Neural cell (in vitro differentiated cells): Measurements from ENCODE around the gene C2CD3. TPM values are rescaled to one million over a fixed set of nuclear protein-coding genes. Genes with fewer than 3 reads are reported as not detected.
"Not testable (repeated sequence)": the region's sequence is repeated elsewhere in the genome, so short reads cannot be mapped to it uniquely, and the experiment has no call there.

Experiments
- H2AFZ ChIP-seq: fragments of 200-600, 300-800 bp; sonication (generic), shearing (Covaris generic); 2 replicates; pipeline ENCODE4 v1.6.0; 2014; ENCODE audit warnings: low read depth, mild to moderate bottlenecking, antibody characterized with exemption, low read length, moderate library complexity
- H3F3A ChIP-seq: fragments of 200-600 bp; shearing (Covaris generic); 2 replicates; pipeline ENCODE4 v1.6.1; 2016; ENCODE audit warnings: mild to moderate bottlenecking, moderate library complexity, mixed read lengths, antibody characterized with exemption, low read length; ENCODE audit not compliant: insufficient read depth, poor library complexity, severe bottlenecking
- H3K27ac ChIP-seq: fragments of 200-600, 300-800 bp; sonication (generic), shearing (Covaris generic); 2 replicates; pipeline ENCODE4 v1.5.1; 2014; ENCODE audit warnings: mild to moderate bottlenecking, low read length, moderate library complexity
- H3K27me3 ChIP-seq: fragments of 300-800, 200-600 bp; sonication (generic), shearing (Covaris generic); 2 replicates; pipeline ENCODE4 v1.6.0; 2014; ENCODE audit warnings: mild to moderate bottlenecking, low read depth, low read length, moderate library complexity; ENCODE audit not compliant: insufficient read depth
- H3K36me3 ChIP-seq: fragments of 300-800, 200-600 bp; sonication (generic), shearing (Covaris generic); 2 replicates; pipeline ENCODE4 v1.5.1; 2014; ENCODE audit warnings: mild to moderate bottlenecking, antibody characterized with exemption, low read length, moderate library complexity; ENCODE audit not compliant: insufficient read depth
- H3K4me2 ChIP-seq: fragments of 300-800, 200-600 bp; sonication (generic), shearing (Covaris generic); 2 replicates; pipeline ENCODE4 v1.6.0; 2014; ENCODE audit warnings: mild to moderate bottlenecking, low read length
- H3K4me3 ChIP-seq: fragments of 300-800, 200-600 bp; sonication (generic), shearing (Covaris generic); 2 replicates; pipeline ENCODE4 v1.5.1; 2014; ENCODE audit warnings: mild to moderate bottlenecking, low read length, moderate library complexity
- H3K79me2 ChIP-seq: fragments of 200-600 bp; shearing (Covaris generic); replicated peaks from 2 replicates; pipeline ENCODE4 v1.6.0; 2014; ENCODE audit warnings: mild to moderate bottlenecking, low read length, moderate library complexity; ENCODE audit not compliant: insufficient read depth
- H3K9ac ChIP-seq: fragments of 300-800, 200-600 bp; sonication (generic), shearing (Covaris generic); 2 replicates; pipeline ENCODE4 v1.6.1; 2016; ENCODE audit warnings: mild to moderate bottlenecking, low read length, mixed read lengths
- H3K9me2 ChIP-seq: fragments of 200-600 bp; shearing (Covaris generic); 2 replicates; pipeline ENCODE4 v1.6.1; 2016; ENCODE audit warnings: mild to moderate bottlenecking, low read length, mixed read lengths; ENCODE audit not compliant: insufficient read depth
- H3K9me3 ChIP-seq: fragments of 200-600, 300-800 bp; sonication (generic), shearing (Covaris generic); 2 replicates; pipeline ENCODE4 v1.6.1; 2016; ENCODE audit warnings: mild to moderate bottlenecking, mixed run types, low read length, moderate library complexity, mixed read lengths
- H4K20me1 ChIP-seq: fragments of 200-600 bp; shearing (Covaris generic); 2 replicates; pipeline ENCODE4 v1.6.1; 2016; ENCODE audit warnings: mild to moderate bottlenecking, mixed run types; ENCODE audit not compliant: insufficient read depth
- CTCF ChIP-seq: fragments of 450-650 bp; IDR thresholded peaks from 2 replicates; pipeline ENCODE4 v1.5.1; 2014; ENCODE audit warnings: antibody characterized with exemption, mild to moderate bottlenecking, moderate library complexity; ENCODE audit not compliant: poor library complexity, severe bottlenecking
- EZH2 ChIP-seq: fragments of 200-600, 300-800 bp; shearing (Covaris generic), sonication (generic); IDR thresholded peaks from 2 replicates; pipeline ENCODE4 v1.6.1; 2014; ENCODE audit warnings: antibody characterized with exemption, low read length, borderline replicate concordance, mild to moderate bottlenecking; ENCODE audit not compliant: insufficient read depth, poor library complexity, severe bottlenecking
- MXI1 ChIP-seq: fragments of 450-650 bp; conservative IDR thresholded peaks from 2 replicates; pipeline ENCODE4 v1.6.1; 2014; ENCODE audit warnings: antibody characterized with exemption, mild to moderate bottlenecking; ENCODE audit not compliant: poor library complexity, severe bottlenecking
- POLR2AphosphoS5 ChIP-seq: IDR thresholded peaks from 2 replicates; pipeline ENCODE4 v1.6.1; 2012
- RAD21 ChIP-seq: fragments of 450-650 bp; conservative IDR thresholded peaks from 2 replicates; pipeline ENCODE4 v1.6.1; 2014; ENCODE audit warnings: antibody characterized with exemption, mild to moderate bottlenecking, moderate library complexity
- REST ChIP-seq: IDR thresholded peaks from 2 replicates; pipeline ENCODE4 v1.6.1; 2012; ENCODE audit warnings: borderline replicate concordance
- SMC3 ChIP-seq: fragments of 450-650 bp; conservative IDR thresholded peaks from 2 replicates; pipeline ENCODE4 v1.6.1; 2014; ENCODE audit warnings: antibody characterized with exemption, mild to moderate bottlenecking, moderate library complexity; ENCODE audit not compliant: poor library complexity
- polyA plus RNA-seq: library from polyadenylated mRNA; depleted of rRNA; stranded (reverse); fragments of >200 nt; gene quantifications from 2 replicates; pipeline ENCODE4 v1.2.3, GENCODE V29; 2014

Gene C2CD3
- polyA plus RNA-seq, 1 donor from 2014 or later, result 13.2 TPM

- Histone ChIP-seq H3K27me3 (no peaks in the 10 kb centered on the region), H3K4me2 (no peak overlapping the region), H3K9ac (no peak overlapping the region), H3K4me3 (no peak overlapping the region), H3K27ac (no peak overlapping the region), H3F3A (no peaks in the 10 kb centered on the region), H3K79me2 (no peaks in the 10 kb centered on the region), H2AFZ (no peak overlapping the region), H4K20me1 (no peaks in the 10 kb centered on the region), H3K9me3 (no peaks in the 10 kb centered on the region), H3K9me2 (no peaks in the 10 kb centered on the region), H3K36me3 (peaks cover 14% of the 10 kb centered on the region)
- no peak for TF ChIP-seq SMC3
- no peak for TF ChIP-seq REST
These were observed 37.4 kb downstream of the C2CD3 start for GRCh38 chr11:74133436-74133835.

- H3K36me3 ChIP-seq, result peaks cover 10% of the 10 kb centered on the region
- H3K27ac ChIP-seq, result no peak overlapping the region
- no peak overlapping the region for H3K4me2 ChIP-seq
- H3K4me3 ChIP-seq, result no peak overlapping the region
- no peaks in the 10 kb centered on the region for H3K9me3 ChIP-seq
- H3K9ac ChIP-seq, result no peak overlapping the region
- no peak overlapping the region for H2AFZ ChIP-seq
- H3K79me2 ChIP-seq, result no peaks in the 10 kb centered on the region
- no peaks in the 10 kb centered on the region for H4K20me1 ChIP-seq
- H3K27me3 ChIP-seq, result no peaks in the 10 kb centered on the region
- TF ChIP-seq EZH2 (no peak), CTCF (no peak), SMC3 (no peak), POLR2AphosphoS5 (no peak), REST (no peak), MXI1 (no peak), RAD21 (no peak)
- no peaks in the 10 kb centered on the region for H3K9me2 ChIP-seq
- H3F3A ChIP-seq, result no peaks in the 10 kb centered on the region
These were observed 38.0 kb downstream of the C2CD3 start for GRCh38 chr11:74132833-74133232.

GRCh38 chr11:74129121-74129520 is 41.7 kb downstream of the C2CD3 start:
- H3K9ac ChIP-seq, H4K20me1 ChIP-seq, H3K27me3 ChIP-seq, H3K36me3 ChIP-seq, H3K4me3 ChIP-seq, H3F3A ChIP-seq, H3K9me3 ChIP-seq, H3K79me2 ChIP-seq, H3K4me2 ChIP-seq, H2AFZ ChIP-seq, H3K27ac ChIP-seq, H3K9me2 ChIP-seq: not testable (repeated sequence)
